HG03520 (cell line): ENCODE results near the gene PDILT.
"Not testable (repeated sequence)": the region's sequence is repeated elsewhere in the genome, so short reads cannot be mapped to it uniquely, and the experiment has no call there.

Experiments
- ATAC-seq: cut with Tn5 transposase; IDR thresholded peaks from one replicate; pipeline ENCODE4 v1.9.1; 2021; ENCODE audit warnings: mild to moderate bottlenecking, moderate library complexity; ENCODE audit not compliant: unreplicated experiment

PDILT gene, protein sequence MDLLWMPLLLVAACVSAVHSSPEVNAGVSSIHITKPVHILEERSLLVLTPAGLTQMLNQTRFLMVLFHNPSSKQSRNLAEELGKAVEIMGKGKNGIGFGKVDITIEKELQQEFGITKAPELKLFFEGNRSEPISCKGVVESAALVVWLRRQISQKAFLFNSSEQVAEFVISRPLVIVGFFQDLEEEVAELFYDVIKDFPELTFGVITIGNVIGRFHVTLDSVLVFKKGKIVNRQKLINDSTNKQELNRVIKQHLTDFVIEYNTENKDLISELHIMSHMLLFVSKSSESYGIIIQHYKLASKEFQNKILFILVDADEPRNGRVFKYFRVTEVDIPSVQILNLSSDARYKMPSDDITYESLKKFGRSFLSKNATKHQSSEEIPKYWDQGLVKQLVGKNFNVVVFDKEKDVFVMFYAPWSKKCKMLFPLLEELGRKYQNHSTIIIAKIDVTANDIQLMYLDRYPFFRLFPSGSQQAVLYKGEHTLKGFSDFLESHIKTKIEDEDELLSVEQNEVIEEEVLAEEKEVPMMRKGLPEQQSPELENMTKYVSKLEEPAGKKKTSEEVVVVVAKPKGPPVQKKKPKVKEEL

DNA sequence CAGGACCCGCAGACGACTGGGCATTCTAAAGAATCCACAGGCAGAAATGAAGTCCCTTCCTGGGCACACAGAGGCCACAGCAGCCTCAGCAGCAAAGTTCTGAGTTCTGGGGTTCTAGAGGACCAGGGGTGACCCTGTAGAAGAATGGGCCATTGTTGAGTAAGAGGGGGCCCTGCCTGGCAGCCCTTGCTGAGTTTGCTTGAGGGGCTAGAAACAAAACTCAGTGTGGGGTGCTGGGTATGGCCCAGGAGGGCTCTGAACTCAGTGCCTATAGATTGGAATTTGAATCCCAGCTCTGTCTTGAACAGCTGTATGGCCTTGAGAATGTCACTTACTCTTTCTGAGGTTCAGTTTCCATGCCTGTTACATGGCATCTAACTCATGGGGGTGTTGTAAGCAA lies at the start of gene PDILT:
PDILT (minus strand) TSS at position 101 of the 400 bp plus-strand sequence. CDS start 5,437 bp downstream, outside the sequence.
- no peak for ATAC-seq

DNA sequence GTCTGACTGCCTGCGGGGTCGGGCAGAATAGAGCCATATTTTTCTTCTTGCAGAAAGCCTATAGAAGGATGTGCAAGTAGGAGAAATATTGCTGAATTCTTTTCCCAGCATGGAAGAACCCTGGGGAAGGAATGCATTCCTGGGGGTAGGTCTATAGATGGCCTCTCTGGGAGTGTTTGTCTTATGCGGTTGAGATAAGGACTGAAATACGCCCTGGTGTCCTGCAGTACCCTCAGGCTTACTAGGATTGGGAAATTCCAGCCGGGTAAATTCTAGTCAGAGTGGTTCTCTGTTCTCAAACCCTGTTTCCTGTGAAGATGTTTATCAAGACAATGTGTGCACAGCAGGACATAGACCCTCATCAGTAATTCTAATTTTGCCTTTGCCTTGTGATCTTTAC lies 49.1 kb upstream of the PDILT start:
- not testable (repeated sequence) for ATAC-seq

DNA sequence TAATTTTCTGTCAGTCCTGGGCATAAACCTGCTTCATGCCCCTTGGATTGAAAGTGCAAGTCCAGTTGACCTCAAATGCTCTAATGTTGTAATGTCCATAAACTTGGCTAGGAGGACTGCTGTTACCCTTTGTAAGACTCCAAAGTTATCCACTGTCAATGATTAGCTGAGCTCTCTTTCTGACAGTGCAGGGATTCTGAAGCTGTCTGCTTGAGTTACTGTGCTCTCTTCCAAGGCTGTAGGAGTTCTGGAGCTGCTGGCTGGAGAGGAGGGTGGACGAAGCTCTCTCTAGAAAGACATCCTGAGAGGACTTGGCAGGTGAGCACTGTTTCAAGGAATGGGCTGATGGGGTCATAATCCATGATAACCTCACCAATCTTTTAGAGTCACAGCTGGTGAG lies 46.8 kb upstream of the PDILT start, which contains the start of gene ACSM2A:
ACSM2A (plus strand) TSS at position 158 of the 400 bp plus-strand sequence. CDS start 8,594 bp downstream, outside the sequence.
- not testable (repeated sequence) for ATAC-seq

DNA sequence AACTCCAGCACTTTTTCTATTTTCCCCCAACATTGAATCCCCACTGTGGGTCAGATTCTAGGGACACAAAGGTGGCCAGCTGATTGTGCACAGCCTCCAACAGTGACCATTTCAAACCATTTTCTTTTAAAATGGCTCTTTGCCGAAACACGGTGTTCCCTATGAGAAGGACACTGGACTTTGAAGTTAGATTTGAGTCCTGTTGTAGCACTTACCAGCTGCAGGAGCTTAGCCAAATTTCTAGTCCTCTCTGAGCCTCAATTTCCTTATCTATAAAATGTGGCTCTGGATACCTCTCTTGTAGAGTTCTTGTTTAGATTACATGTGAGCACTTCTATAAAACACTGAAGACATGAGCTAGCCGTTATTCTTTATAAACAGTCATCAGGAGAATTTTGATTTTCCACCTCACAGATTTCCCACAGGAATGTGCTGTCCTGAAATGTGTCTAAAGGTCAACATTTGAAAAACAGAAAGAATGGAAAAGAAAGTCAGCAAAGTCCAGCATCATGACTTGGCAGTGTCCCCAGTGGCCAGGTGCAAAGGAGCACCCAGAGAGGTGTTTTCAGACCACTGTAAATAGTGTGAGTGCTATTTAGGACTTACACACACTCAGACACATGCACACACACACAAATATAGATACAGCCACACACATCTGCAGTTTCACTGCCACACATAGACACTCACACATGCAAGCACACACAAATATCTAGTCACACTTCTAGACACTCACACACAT lies 42.3 kb upstream of the PDILT start:
- ATAC-seq = not testable (repeated sequence)

DNA sequence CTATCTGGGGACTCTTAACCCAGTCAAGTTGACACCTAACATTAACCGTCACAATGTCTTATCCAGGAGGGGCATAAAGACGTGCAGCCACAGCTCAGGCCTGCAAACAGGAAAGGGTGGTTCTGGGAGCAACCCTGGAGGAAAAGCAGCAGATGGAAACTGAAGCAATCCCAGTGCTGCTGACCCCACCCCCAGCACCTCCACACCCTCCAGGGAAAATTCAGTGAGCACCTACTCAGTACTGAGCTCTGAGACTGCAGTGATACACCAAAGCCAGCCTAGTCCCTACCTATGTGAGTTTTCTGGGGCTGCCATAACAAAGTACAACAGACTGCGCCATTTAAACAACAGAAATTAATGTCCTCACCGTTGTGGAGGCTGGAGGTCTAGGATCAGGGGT lies 37.3 kb upstream of the PDILT start:
- not testable (repeated sequence) for ATAC-seq

DNA sequence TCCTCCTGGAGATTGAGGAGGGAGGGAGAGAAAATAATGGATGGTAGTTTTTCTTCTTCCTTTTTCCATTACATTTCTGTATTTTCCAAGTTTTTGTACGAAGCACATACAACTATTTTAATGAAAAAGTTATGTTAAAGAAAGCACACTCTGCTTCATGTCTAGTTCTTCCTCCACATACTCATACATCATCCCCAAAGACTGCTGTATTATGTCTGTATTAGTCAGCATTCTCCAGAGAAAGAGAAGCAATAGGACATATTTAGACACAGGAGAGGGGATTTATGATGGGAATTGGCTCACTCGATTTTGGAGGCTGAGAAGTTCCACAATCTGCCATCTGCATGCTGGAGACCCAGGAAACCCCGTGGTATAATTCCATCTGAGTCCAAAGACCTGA lies 36.7 kb upstream of the PDILT start:
- no peak for ATAC-seq

DNA sequence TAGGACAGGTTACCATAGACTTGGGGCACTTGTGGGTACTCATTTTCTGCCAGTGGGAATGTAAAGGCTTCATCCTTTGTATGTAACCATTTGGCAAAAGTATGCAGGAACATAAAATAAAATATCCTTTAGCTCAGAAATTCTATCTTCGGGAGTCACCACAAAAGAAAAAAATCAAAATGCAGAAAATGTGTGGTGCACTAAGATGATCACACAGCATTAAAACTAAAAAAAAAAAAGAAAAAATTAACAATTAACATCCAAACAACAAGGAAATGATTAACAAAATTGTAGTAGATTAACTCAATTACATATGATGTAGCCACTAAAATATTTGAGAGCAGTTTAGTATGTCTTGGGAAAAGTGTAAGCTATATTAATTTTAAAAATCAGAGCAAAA lies 36.2 kb upstream of the PDILT start:
- ATAC-seq = not testable (repeated sequence)

DNA sequence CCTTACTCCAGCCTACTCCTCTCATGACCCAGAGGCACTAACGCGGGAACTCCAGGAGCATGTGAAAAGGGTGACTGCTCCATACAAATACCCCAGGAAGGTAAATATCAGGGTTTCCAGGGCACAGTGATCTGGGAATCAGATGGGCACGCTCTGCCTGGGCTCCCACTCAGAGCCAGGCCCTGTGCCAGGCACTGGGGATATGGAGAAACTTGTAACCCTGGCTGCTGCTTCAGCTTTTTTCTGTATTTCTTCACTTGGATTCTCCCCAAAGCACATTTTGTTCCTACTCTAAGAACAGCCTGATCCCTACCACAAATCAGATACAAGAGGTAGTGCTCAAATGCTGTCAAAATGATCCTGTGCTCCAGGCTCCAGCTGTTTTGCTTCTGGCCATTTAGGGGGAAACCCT lies 35.3 kb upstream of the PDILT start:
- ATAC-seq = not testable (repeated sequence)

DNA sequence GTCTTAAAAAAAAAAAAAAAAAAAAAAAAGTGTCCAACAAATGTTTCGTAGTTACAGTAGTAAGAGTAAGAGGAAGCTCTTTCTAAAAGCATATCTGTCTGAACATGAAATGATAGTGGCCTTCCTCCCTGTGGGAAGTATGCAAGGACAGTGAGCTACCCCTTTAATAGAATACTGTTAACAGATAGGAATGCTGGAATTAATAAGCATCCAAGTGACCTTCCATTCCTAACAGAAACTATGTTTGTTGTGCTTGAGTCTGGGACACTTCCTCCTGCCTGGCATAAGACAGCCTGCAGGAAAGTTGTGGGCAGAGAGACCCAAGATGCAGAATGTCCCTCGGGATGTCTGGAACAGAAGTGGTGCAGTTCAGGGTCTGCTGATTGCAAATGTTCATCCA lies 34.4 kb upstream of the PDILT start:
- ATAC-seq = not testable (repeated sequence)

DNA sequence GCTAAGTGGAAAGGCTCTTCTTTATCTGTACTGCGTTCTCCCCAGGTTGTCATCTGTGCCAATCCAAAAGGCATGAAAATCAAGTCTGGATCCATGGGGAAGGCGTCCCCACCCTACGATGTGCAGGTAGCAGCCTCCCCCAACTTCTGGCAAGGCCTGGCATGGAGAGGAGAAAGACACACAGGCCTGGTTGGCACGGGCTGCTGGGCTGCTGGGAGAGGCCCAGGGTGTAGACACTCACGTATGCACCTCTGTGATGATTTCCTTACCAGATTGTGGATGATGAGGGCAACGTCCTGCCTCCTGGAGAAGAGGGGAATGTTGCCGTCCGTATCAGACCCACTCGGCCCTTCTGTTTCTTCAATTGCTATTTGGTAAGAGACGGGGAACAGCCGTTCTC lies 26.4 kb upstream of the PDILT start:
- ATAC-seq = no peak

DNA sequence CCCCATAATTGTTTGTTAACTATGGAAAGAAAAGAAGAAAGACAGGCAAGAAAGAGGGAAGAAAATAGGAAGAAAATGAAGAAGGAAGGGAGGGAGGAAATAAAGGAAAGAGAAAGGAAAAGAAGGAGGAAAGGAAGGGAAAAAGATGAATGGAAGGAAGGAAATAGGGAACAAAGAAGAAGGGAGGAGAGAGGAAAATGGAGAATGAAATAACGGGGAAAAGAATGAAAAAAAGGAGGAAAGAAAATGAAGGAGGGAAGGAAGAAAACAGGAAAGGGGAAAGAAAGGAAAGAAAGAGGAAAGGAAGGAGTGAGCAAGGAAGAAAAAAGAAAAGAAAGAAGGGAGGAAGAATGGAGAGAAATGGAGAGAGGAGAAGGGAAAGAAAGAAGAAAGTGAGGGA lies 25.9 kb upstream of the PDILT start:
- ATAC-seq = not testable (repeated sequence)

DNA sequence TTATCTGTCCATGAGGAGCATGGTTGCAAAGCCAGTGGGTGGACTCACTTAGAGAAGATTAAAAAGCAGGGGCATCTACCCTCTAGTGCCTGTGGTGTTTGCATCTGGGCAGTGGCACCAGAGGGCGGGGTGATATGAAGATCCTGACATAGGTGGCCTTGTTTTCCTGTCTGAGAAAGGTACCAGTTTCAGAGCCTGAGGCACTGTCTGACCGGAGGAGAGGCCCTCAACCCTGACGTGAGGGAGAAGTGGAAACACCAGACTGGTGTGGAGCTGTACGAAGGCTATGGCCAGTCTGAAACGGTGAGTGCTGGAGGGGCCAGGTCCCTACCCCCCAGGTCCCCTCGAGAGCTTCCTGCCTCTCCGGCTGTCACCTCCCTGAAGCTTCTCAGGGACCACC lies 25.0 kb upstream of the PDILT start:
- ATAC-seq = not testable (repeated sequence)

DNA sequence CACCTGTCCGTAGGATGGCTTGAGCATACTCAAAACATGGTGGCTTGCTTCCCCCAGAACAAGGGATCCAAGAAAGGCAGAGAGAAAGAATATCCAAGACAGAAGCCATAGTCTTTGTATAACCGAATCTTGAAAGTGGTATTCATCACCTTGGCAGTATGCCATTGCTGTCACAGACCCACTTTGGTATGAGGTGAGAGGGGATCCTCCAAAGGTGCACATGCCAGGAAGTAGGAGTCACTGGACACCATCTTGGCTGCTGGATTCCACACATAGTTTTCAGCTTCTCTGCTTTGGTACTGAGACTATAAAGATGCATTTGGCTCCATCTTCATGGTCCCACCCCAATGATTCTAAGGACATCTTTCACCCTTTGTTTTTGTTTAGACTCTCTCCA lies 22.9 kb upstream of the PDILT start:
- not testable (repeated sequence) for ATAC-seq

DNA sequence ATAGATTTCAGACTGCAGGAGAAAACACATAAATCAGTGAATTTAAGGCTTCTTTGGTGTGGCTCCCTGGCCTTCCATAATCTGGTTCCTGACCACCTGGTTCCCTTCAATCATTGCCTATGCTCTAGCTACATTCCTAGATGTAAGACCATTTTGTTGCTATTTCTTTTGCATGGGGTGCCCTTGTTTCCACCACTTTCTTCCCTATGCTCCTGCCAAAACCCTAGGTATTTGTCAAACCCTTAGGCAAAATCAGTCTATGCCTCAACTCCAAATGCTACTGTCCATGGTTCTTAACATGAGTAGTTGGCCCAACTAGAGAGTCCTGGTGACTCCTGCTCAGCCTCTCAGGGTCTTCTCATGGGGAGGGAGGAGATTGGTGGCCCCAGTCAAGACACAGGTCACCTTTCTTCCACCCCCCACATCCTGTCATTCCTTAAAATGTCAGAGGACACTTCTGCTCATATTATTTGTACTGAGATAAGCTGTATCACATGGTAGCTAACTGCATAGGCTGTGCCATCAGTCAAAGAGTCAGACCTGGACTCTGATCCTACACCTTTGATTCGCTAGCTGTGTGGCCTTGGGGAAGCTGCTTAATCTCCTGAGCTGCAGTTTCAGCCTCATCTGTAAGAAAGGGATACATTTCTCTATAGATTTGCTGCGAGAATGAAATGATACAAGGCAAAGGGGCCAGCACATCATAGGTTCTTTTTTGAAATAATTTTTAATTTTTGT lies 19.8 kb upstream of the PDILT start:
- ATAC-seq = no peak

DNA sequence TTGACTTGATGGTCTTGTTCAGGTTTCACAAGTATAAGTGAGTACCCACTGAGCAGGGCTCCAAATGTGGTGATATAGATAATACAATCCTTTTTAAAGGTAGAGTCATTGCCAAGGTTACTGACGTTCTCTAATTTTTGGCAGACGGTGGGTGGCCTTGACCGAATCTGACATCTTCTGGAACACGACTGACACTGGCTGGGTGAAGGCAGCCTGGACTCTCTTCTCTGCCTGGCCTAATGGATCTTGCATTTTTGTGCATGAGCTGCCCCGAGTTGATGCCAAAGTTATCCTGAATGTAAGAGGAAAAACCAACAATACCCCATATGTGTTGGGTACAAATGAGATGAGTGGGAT lies 19.2 kb upstream of the PDILT start:
- ATAC-seq = not testable (repeated sequence)

DNA sequence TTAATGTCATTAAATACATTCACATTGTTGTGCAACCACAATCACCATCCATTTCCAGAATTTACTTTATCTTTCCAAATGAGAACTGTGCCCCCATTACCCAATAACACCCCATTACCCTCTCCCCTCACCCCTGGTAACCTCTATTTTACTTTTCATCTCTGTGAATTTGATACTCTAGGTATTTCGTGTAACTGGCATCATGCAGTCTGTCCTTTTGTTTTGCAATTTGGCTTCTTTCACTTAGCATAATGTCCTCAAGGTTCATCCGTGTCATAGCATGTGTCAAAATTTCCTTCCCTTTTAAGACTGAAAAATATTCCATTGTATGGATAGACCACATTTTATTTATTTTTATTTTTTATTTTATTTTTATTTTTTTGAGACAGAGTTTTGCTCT lies 17.2 kb upstream of the PDILT start:
- ATAC-seq = not testable (repeated sequence)

DNA sequence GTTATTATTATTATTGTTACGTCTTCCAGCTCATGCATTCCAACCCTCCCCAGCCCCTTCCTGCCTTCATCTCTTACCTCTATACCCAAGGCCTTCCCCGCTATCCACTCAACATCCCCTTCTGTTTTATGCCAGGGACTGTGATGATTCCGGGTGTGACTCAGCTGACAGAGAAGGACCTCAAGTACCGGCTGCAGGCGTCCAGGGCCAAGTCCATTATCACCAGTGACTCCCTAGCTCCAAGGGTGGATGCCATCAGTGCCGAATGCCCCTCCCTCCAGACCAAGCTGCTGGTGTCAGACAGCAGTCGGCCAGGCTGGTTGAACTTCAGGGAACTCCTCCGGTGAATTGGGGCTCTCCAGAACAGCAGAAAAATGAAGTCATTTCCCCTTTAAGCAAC lies 14.6 kb upstream of the PDILT start:
- ATAC-seq = not testable (repeated sequence)

DNA sequence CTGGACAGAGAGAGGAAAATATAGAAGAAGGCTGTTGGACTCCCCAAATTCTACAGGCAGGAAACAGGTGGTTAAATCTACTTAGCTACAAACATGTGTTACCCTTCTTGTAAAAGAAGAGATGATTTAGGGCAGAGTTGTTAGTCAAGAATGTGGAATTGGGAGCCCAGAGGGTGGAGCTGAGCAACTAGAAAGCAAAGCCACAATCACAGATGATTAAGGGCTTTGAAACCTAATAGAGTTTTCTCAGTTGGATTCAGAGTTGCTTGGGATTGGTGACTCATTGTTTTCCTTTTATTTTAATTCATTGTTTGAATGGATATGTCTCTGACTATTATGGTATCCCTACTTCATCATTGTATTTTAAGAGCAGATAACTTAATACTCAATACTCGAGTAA lies 11.0 kb upstream of the PDILT start:
- no peak for ATAC-seq

DNA sequence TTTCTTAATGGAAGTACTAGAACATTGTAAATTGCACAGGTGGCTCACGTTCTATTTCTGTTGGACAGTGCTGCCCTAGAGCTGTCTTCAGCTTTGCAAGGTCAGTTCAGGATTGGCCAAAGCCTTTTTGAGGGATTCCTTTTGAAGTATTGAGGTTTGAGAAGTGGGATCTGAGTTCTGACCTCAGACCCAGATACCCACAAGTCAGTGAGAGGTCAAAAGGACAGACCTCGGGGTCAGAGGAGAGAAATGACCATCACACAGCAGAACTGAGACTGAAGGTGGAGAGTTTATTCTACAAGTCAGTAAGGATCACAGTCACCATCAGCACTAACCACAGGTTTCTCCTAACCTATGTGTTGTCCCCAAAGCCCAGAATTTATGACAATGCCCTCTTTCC lies 6.5 kb upstream of the PDILT start:
- ATAC-seq = no peak

DNA sequence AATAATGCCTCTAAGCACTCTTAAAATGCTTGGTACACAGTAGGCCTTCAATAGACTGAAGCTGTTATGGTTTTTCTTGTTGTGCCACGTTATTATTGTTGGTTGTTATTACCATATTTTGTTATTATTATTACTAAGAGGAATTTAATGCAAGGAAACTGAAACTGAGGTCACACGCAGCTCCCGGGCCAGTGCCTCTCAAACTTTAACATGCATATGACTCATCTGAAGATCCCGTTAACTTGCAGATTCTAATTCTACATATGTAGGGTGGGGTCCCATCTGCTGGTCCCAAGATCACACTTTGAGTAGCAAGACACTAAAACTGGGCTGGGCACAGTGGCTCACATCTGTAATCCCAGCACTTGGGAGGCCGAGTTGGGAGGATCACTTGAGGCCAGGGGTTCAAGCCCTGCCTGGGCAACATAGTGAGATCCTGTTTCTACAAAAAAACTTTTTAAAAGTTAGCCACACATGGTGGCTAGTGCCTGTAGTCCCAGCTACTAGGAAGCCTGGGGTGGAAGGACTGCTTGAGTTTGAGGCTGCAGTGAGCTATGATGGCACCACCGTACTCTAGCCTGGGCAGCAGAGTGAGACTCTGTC lies 5.7 kb upstream of the PDILT start:
- peak; percentile 87 for ATAC-seq
